ENCODE data around the gene TM9SF3.

DNA sequence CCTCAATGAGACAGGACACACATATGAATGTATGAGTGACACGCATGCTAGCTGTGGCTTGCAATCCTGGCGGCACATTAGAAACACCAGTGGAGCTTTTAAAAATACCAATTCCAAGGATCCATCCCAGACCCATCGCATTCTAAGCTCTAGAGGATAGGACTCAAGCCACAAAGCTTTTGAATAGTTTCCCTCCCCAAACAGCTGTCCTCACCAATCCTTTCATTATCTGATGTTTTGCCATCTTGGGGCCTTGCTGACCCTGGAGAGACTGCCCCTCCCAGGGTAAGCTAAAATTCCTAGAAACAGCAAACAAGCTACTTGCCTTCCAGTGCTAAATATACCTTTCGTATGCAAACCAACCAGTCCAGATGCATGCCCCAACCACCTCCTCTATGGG, 8.9 kb upstream of the TM9SF3 start:
- TF ChIP-seq CTCF (IDR thresholded peaks at IDR 0.05; ENCODE audit: poor library complexity) (no peak), EZH2phosphoT487 (IDR thresholded peaks at IDR 0.05; ENCODE audit: low read depth, severe bottlenecking, unreplicated experiment) (no peak)
